ENCODE measurements around the gene C22orf15. TPM values are rescaled to one million over a fixed set of nuclear protein-coding genes. Genes with fewer than 3 reads are reported as not detected.

The C22orf15 gene
- total RNA-seq, 1 donor from 2014 or later = 2.1 TPM

GRCh38 chr22:23755711-23756110 lies 7.1 kb upstream of the C22orf15 start:
- no peak overlapping the region for H3K4me3 ChIP-seq (ENCODE audit: low read depth, low read length)
- TF ChIP-seq CTCF (conservative IDR thresholded peaks at IDR 0.05; ENCODE audit: low read depth, low read length) = no peak
- no peak for DNase-seq (ENCODE audit: low read depth)

GRCh38 chr22:23756891-23757290 lies 5.9 kb upstream of the C22orf15 start:
- TF ChIP-seq CTCF (conservative IDR thresholded peaks at IDR 0.05; ENCODE audit: low read depth, low read length) = no peak

GRCh38 chr22:23759566-23759965 lies 3.2 kb upstream of the C22orf15 start:
- no peak for DNase-seq (ENCODE audit: low read depth)
- no peak for TF ChIP-seq CTCF (conservative IDR thresholded peaks at IDR 0.05; ENCODE audit: low read depth, low read length)
- no peak overlapping the region for H3K4me3 ChIP-seq (ENCODE audit: low read depth, low read length)

More at GRCh38 chr22:23756891-23757290, 5.9 kb upstream of the C22orf15 start:
- no peak for DNase-seq (ENCODE audit: low read depth)
- no peak overlapping the region for H3K4me3 ChIP-seq (ENCODE audit: low read depth, low read length)

- H3K4me3 ChIP-seq (ENCODE audit: low read depth, low read length) = no peak overlapping the region
Observed at GRCh38 chr22:23760056-23760455, 2.7 kb upstream of the C22orf15 start.

GRCh38 chr22:23763579-23763945 lies 772 bp downstream of the C22orf15 start:
- no peak for TF ChIP-seq CTCF (conservative IDR thresholded peaks at IDR 0.05; ENCODE audit: low read depth, low read length)
- DNase-seq (ENCODE audit: low read depth) = no peak
- H3K4me3 ChIP-seq (ENCODE audit: low read depth, low read length) = no peak overlapping the region

More at GRCh38 chr22:23760056-23760455, 2.7 kb upstream of the C22orf15 start:
- no peak for DNase-seq (ENCODE audit: low read depth)
- no peak for TF ChIP-seq CTCF (conservative IDR thresholded peaks at IDR 0.05; ENCODE audit: low read depth, low read length)

- no peak for TF ChIP-seq CTCF (conservative IDR thresholded peaks at IDR 0.05; ENCODE audit: low read depth, low read length)
- DNase-seq (ENCODE audit: low read depth) = no peak
Observed at GRCh38 chr22:23763954-23764353, 1.2 kb downstream of the C22orf15 start.

More at GRCh38 chr22:23763954-23764353, 1.2 kb downstream of the C22orf15 start:
- no peak overlapping the region for H3K4me3 ChIP-seq (ENCODE audit: low read depth, low read length)
